NCI-H1930 (cell line): Measurements from ENCODE around the gene ZSWIM4.
A peak's percentile ranks its signal among the peaks of the same experiment; 100 is the strongest.

Experiments used
- DNase-seq, 2 experiments: peaks; one replicate each; lab custom pipeline; 2025; lab: John Stamatoyannopoulos, UW

ZSWIM4 gene

GRCh38 chr19:13834244-13835069 lies 39.2 kb downstream of the ZSWIM4 start:
- no peak for DNase-seq

- DNase-seq: no peak
Measured at GRCh38 chr19:13835791-13836723, 40.8 kb downstream of the ZSWIM4 start.

GRCh38 chr19:13838435-13839129 lies 43.3 kb downstream of the ZSWIM4 start:
- DNase-seq: no peak

DNA sequence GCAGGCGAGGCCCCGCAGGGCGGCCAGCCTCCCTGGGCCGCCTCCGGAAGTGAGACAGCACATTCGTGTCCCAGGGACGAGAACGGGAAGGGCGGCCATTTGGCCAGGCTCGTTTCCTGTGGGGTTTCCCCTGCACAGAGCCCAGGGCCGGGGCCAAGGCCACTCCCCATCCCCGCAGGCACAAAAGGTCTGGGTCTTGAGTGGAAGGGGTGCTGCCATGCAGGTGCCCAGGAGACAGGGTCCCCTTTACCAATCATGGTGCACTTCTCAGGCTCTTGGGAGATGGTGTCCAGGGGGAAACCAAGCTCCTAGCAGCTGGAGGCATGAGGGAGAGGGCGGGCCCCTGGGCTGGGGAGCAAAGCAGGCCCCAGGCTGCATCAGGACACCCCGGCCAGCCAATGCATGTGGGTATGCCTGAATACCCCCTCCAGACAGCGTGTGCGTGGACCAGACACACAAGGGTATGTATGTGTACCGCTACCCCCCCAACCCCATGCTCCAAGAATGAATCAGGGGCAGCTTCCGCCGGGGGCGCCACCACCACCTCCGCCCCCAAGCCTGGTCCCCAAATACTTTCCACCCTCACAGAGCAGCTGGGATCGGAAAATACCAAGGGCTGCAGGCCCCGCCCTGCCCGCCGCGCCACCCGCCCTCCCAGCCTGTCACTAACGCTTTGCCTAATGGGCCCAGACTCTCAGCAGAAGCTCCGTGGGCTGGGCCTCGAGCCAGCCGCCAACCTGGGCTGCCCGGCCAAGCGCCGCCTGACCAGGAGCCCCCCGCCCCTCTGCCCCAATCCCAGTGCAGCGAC lies 44.1 kb downstream of the ZSWIM4 start:
- DNase-seq: no peak

- DNase-seq: no peak
Measured at GRCh38 chr19:13839938-13840304, 44.7 kb downstream of the ZSWIM4 start.

- no peak for DNase-seq
Measured at GRCh38 chr19:13840305-13841085, 45.3 kb downstream of the ZSWIM4 start.

DNA sequence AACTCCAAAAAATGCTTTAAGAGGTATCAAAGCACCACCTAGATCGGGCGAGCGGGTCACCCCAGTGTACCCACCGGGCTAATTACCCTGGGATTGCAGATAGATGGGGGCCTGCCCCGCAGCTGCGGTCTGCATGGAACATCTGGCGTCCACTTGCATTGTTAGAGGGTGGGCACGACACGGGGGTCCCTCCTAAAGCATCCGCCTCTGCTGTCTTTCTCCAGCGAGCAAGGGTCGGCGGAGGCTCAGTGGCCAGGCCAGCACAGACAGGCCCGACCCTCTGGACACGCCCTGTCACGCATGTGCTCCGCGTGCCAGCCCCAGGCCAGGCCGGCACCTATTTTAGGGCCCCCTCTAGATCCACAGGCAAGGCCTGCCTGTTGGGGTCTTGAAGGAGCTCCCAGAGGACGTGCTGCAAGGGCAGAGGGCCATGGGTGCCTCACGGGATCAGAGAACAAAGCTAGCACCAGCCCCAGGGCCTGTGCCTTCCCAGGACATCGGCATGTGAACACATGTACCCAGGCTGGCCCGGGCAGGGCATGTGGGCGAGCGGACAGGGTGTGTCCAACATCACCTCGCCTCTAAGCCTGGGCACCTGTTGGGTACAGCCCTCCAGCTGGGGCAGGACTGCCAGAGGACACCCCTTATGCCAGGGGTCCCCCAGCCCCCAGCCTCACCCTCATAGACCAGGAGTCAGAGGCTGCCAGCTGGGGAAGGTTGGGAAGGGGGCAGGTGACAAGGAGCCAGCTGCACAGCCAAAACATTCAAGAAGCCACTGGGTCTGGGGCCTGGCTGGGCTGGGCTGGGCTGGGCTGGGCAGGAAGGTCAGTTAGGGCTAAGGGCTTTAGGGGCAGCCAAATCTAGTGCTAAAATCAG lies 46.1 kb downstream of the ZSWIM4 start:
- DNase-seq: no peak

GRCh38 chr19:13841962-13842290 lies 46.7 kb downstream of the ZSWIM4 start:
- DNase-seq: no peak

- DNase-seq: peak; percentile 13 to 40
Measured at GRCh38 chr19:13842291-13843103, 47.3 kb downstream of the ZSWIM4 start.

- no peak for DNase-seq
Measured at GRCh38 chr19:13843104-13843921, 48.1 kb downstream of the ZSWIM4 start.

DNA sequence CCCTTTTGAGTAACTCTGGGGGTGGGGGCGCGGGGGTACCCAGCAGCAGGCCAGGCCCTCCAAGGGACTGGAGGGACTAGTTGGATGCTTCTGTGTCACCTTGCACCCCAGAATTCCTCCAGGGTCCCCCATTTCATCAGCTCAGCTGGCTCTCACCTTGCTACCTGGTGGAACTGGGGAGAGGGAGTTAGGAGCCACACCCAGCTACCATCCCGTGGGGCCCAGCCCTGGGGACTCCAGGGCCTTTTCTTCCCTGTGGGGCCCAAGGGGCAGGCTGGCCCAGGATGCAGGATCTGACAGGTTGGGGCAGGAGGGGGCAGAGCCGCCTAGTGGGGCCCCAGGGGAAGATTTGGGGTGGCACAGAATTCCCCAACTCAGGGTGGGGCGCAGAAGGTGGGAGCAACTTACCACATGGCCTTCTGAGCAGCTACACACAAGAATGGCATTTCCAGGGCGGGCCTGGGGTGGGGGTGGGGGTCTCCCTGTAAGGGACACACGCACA lies 48.9 kb downstream of the ZSWIM4 start:
- no peak for DNase-seq

GRCh38 chr19:13846557-13847406 lies 51.5 kb downstream of the ZSWIM4 start:
- peak; percentile 18 to 69 for DNase-seq

DNA sequence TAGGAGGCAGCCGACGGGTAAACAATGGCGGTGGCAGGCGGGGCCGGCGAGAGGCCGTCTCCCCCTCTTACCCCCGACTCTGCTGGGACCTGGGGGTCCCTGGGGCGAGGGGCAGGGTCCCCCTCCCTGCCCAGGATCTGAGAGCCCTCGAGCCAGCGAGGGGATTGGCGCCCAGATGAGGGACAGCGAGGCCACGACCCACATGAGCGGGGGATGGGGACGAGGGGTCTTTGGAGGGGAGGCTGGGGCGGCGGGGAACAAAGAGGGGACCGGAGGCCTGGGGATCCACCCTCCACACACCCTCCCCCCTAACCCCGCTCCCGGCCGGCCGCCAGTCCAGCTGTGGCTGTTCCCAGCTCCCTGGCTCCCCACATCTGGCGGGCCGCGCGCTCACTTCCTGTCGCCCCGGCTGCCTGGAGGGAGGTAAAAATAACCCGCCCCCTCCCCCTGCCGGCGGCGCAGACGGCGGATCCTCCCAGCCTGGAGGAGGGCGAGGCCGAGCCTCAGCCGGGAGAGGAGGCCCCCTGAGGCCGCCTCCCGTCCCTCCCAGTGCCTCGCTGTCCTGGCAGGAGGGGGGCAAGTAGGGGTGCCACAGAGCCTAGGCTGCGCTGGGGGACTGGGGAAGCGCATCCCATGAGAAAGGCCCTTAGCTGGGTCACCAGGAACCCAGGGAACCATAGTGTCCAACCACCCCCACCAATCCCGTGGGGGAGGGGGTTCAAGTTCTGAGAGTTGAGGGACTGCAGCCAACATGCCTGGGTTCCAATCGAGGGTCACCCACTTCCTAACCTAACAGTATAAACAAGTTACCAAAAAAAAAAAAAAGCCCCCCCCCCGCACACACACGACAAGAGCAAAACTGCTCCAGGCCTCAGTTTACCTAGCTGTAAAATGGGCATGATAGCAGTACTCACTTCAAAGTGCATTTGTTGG lies 52.4 kb downstream of the ZSWIM4 start:
- peak; percentile 62 to 65 for DNase-seq

DNA sequence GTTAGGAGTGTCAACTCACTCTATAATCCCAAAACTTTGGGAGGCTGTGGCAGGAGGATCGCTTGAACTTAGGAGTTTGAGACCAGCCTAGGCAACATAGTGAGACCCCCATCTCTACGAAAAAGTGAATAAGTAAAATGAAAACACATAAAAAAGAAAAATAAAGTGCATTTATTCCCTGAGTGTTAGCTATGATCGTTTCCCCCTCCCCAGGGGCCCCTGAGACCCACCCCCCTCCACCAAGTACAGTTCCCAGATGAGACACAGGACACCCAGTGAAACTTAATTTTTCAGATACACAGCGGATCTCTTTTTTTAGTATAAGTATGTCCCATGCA lies 53.1 kb downstream of the ZSWIM4 start:
- DNase-seq: no peak

GRCh38 chr19:13848798-13849676 lies 53.8 kb downstream of the ZSWIM4 start:
- DNase-seq: no peak
